ENCODE measurements around the gene HAUS2.
"Not testable (repeated sequence)": the region's sequence is repeated elsewhere in the genome, so short reads cannot be mapped to it uniquely, and the experiment has no call there.

Gene HAUS2

GRCh38 chr15:42548249-42549031, at the start of gene HAUS2, which contains the start of gene LRRC57:
TSS of gene HAUS2 (plus strand) at chr15:42548838. CDS start at chr15:42548873, 35 bp downstream.
TSS of gene LRRC57 (minus strand) at chr15:42548793. CDS start at chr15:42548434, 359 bp downstream.
- peak; percentile 79 for DNase-seq

GRCh38 chr15:42499858-42500609, 48.6 kb upstream of the HAUS2 start:
- no peak for DNase-seq

- no peak for DNase-seq
Measured at GRCh38 chr15:42502477-42502876, 46.2 kb upstream of the HAUS2 start.

- DNase-seq: no peak
Measured at GRCh38 chr15:42503825-42504224, 44.8 kb upstream of the HAUS2 start.

GRCh38 chr15:42504631-42505030, 44.0 kb upstream of the HAUS2 start:
- no peak for DNase-seq

GRCh38 chr15:42507514-42507913, 41.1 kb upstream of the HAUS2 start:
- DNase-seq: no peak

- no peak for DNase-seq
Measured at GRCh38 chr15:42508263-42508690, 40.4 kb upstream of the HAUS2 start.

GRCh38 chr15:42510258-42511006, 38.2 kb upstream of the HAUS2 start:
- no peak for DNase-seq

GRCh38 chr15:42511007-42511391, 37.6 kb upstream of the HAUS2 start:
- no peak for DNase-seq

- no peak for DNase-seq
Measured at GRCh38 chr15:42523331-42523730, 25.3 kb upstream of the HAUS2 start.

GRCh38 chr15:42528970-42529369, 19.7 kb upstream of the HAUS2 start:
- DNase-seq: no peak

GRCh38 chr15:42533246-42533645, 15.4 kb upstream of the HAUS2 start:
- DNase-seq: no peak

- no peak for DNase-seq
Measured at GRCh38 chr15:42544853-42545629, 3.6 kb upstream of the HAUS2 start.

GRCh38 chr15:42547918-42548248, 755 bp upstream of the HAUS2 start:
- DNase-seq: no peak

- DNase-seq: no peak
Measured at GRCh38 chr15:42549032-42549491, 424 bp downstream of the HAUS2 start.

- no peak for DNase-seq
Measured at GRCh38 chr15:42549741-42550392, 1.2 kb downstream of the HAUS2 start.

- no peak for DNase-seq
Measured at GRCh38 chr15:42553554-42553953, 4.9 kb downstream of the HAUS2 start.

- DNase-seq: not testable (repeated sequence)
Measured at GRCh38 chr15:42556550-42557207, 8.0 kb downstream of the HAUS2 start.

- DNase-seq: no peak
Measured at GRCh38 chr15:42558739-42559138, 10.1 kb downstream of the HAUS2 start.

GRCh38 chr15:42575188-42576039, 26.8 kb downstream of the HAUS2 start, which contains the start of gene STARD9:
TSS of gene STARD9 (plus strand) at chr15:42575606. CDS start at chr15:42575716, 110 bp downstream.
- peak; percentile 92 for DNase-seq
